ACC112 (cell line): ENCODE results near the gene TMEM35A.
"Not testable (repeated sequence)": the region's sequence is repeated elsewhere in the genome, so short reads cannot be mapped to it uniquely, and the experiment has no call there.

Experiments
- H2AFZ ChIP-seq: fragments of 200-600 bp; sonication (generic); one replicate; pipeline ENCODE4 v1.6.0; 2017; ENCODE audit warnings: antibody characterized with exemption, low read length; ENCODE audit not compliant: unreplicated experiment
- H3K27ac ChIP-seq: fragments of 200-600 bp; sonication (generic); 2 replicates; pipeline ENCODE4 v1.5.1; 2014; ENCODE audit warnings: low read depth, mild to moderate bottlenecking, antibody characterized with exemption, low read length, moderate library complexity
- H3K27me3 ChIP-seq: fragments of 200-600 bp; sonication (generic); 2 replicates; pipeline ENCODE4 v1.6.1; 2014; ENCODE audit warnings: mild to moderate bottlenecking, antibody characterized with exemption, low read length, moderate library complexity, mixed read lengths; ENCODE audit not compliant: insufficient read depth
- H3K36me3 ChIP-seq: fragments of 200-600 bp; sonication (generic); 2 replicates; pipeline ENCODE4 v1.6.1; 2016; ENCODE audit warnings: mild to moderate bottlenecking, antibody characterized with exemption, low read length, moderate library complexity, mixed read lengths; ENCODE audit not compliant: insufficient read depth
- H3K4me1 ChIP-seq: fragments of 200-600 bp; sonication (generic); one replicate; pipeline ENCODE4 v1.6.1; 2016; ENCODE audit warnings: low read length, mixed read lengths; ENCODE audit not compliant: insufficient read depth, unreplicated experiment, control insufficient read depth
- H3K4me3 ChIP-seq: fragments of 200-600 bp; sonication (generic); 2 replicates; pipeline ENCODE4 v1.5.1; 2014; ENCODE audit warnings: mild to moderate bottlenecking, low read depth, low read length
- H3K79me2 ChIP-seq: fragments of 200-600 bp; sonication (generic); one replicate; pipeline ENCODE4 v1.6.0; 2016; ENCODE audit warnings: low read length; ENCODE audit not compliant: control insufficient read depth, unreplicated experiment, insufficient read depth

TMEM35A gene

DNA sequence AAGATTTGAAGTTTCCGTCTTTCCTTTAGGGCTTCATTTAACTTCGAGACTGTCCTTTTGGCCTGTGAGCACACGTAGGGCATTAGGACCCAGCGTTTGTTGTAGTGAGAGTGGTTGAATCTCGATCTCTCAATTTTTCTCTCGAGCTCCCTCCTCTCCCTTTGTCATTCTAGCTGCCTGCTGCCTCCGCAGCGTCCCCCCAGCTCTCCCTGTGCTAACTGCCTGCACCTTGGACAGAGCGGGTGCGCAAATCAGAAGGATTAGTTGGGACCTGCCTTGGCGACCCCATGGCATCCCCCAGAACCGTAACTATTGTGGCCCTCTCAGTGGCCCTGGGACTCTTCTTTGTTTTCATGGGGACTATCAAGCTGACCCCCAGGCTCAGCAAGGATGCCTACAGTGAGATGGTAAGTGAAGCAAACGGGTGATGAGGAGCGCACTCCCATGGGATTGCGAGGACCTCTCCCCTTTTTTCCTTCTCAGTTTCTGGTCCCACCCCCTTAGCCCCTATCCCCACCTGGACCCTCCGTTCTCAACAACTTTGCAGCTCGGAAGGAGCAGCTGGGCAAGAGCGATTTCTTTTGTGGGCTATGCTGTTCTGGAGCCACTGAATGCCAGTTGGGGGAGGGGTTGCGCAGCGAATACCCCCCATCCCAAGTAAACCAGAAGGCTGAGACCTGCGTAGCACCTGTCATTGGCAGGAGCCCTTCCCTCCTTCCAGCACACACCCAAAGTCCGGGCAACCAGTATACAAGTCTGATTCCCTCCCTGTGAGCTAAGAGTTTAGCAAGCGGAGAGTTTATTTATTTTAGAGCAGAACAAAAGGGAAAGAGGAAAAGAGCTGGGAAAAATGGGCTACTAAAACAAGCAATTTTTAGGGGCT lies at the start of gene TMEM35A:
Gene TMEM35A (plus strand): TSS at position 164 of the 883 bp plus-strand sequence. CDS start 124 bp downstream, at position 288.
- Histone ChIP-seq H3K79me2 (no peaks in the 10 kb centered on the region), H3K4me3 (peak within 1 kb of the TSS; percentile 67), H3K36me3 (no peaks in the 10 kb centered on the region), H3K27ac (no peak within 1 kb of the TSS), H2AFZ (peak within 1 kb of the TSS; percentile 22), H3K27me3 (no peaks in the 10 kb centered on the region), H3K4me1 (peaks cover 2% of the 10 kb centered on the region)

DNA sequence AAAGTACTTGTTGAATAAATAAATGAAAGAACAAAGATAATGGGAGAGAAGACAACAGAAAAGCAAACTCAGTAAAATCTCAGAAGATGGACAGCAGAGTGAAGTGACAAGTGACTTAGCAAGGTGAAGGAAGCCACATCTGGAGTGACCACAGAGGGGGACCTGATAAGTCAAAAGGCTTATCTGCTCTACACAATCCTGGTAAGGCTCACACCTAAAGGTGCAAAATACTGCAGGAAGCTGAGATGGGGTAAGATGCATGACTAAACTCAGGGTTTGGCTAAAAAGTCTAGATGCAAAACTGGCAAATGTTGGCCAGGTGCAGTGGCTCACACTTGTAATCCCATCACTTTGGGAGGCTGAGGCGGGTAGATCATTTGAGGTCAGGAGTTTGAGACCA lies 49.0 kb upstream of the TMEM35A start:
- H3K36me3 ChIP-seq: no peaks in the 10 kb centered on the region

DNA sequence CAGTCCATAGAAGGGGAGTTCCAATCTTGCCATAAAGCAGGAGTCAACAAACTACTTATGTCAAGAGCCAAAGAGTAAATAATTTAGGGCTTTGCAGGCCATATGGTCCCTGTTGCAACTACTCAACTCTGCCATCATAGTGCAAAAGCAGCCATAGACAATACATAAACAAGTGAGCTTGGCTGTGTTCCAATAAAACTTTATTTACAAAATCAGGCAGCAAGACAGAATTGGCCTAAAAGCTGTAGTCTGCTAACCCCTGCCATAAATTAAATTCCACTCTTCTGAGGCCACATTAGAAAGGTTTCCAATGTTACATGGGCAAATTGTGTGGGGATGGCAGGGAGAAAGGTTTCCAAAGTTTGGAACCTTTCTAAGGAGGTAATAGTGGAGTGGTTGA lies 41.4 kb upstream of the TMEM35A start:
- Histone ChIP-seq H3K4me1 (no peaks in the 10 kb centered on the region), H3K27ac (no peak overlapping the region), H3K27me3 (no peaks in the 10 kb centered on the region), H3K79me2 (no peaks in the 10 kb centered on the region), H2AFZ (no peak overlapping the region), H3K36me3 (no peaks in the 10 kb centered on the region), H3K4me3 (no peak overlapping the region)

More for the DNA sequence above, 49.0 kb upstream of the TMEM35A start:
- Histone ChIP-seq H3K27me3 (no peaks in the 10 kb centered on the region), H3K4me3 (no peak overlapping the region), H3K27ac (no peak overlapping the region), H3K79me2 (no peaks in the 10 kb centered on the region), H3K4me1 (peaks cover 10% of the 10 kb centered on the region), H2AFZ (no peak overlapping the region)

GRCh38 chrX:101040197-101040596 lies 38.5 kb upstream of the TMEM35A start:
- Histone ChIP-seq H3K4me1 (no peaks in the 10 kb centered on the region), H3K27me3 (no peaks in the 10 kb centered on the region), H3K36me3 (no peaks in the 10 kb centered on the region), H3K27ac (no peak overlapping the region), H3K4me3 (no peak overlapping the region), H3K79me2 (no peaks in the 10 kb centered on the region), H2AFZ (no peak overlapping the region)

- Histone ChIP-seq H3K27me3 (no peaks in the 10 kb centered on the region), H3K4me1 (no peaks in the 10 kb centered on the region), H2AFZ (peak overlapping the region; percentile 91), H3K27ac (peak overlapping the region; percentile 76; the same call in 1 of the 2 replicates), H3K36me3 (no peaks in the 10 kb centered on the region), H3K4me3 (peak overlapping the region; percentile 86), H3K79me2 (peaks cover 5% of the 10 kb centered on the region)
These were observed 27.5 kb upstream of the TMEM35A start for GRCh38 chrX:101051153-101051548.

GRCh38 chrX:101051549-101052302 lies 27.0 kb upstream of the TMEM35A start, which contains the start of gene TRMT2B:
Gene TRMT2B, minus strand, starts transcription at chrX:101052111. Its CDS starts 9,822 bp downstream, at chrX:101042289.
- Histone ChIP-seq H3K4me3 (peak within 1 kb of the TSS; percentile 86), H3K27me3 (no peaks in the 10 kb centered on the region), H3K27ac (peak within 1 kb of the TSS; percentile 76), H3K36me3 (no peaks in the 10 kb centered on the region), H2AFZ (peak within 1 kb of the TSS; percentile 91), H3K4me1 (peaks cover 2% of the 10 kb centered on the region), H3K79me2 (peaks cover 5% of the 10 kb centered on the region)

GRCh38 chrX:101056551-101056950 lies 22.1 kb upstream of the TMEM35A start:
- H3K27ac ChIP-seq: peak overlapping the region; percentile 82
- H3K27me3 ChIP-seq, H3K4me1 ChIP-seq, H3K36me3 ChIP-seq, H3K79me2 ChIP-seq, H3K4me3 ChIP-seq, H2AFZ ChIP-seq: not testable (repeated sequence)

- peaks cover 8% of the 10 kb centered on the region for H3K4me1 ChIP-seq
- no peak overlapping the region for H3K4me3 ChIP-seq
- H3K27me3 ChIP-seq: no peaks in the 10 kb centered on the region
- no peaks in the 10 kb centered on the region for H3K36me3 ChIP-seq
- no peaks in the 10 kb centered on the region for H3K79me2 ChIP-seq
- H3K27ac ChIP-seq: peak overlapping the region; percentile 82
- no peak overlapping the region for H2AFZ ChIP-seq
These were observed 21.5 kb upstream of the TMEM35A start for GRCh38 chrX:101057093-101057714.

- Histone ChIP-seq H3K4me1 (peaks cover 3% of the 10 kb centered on the region), H2AFZ (peak overlapping the region; percentile 5), H3K4me3 (no peak overlapping the region), H3K36me3 (no peaks in the 10 kb centered on the region), H3K27me3 (no peaks in the 10 kb centered on the region), H3K79me2 (no peaks in the 10 kb centered on the region), H3K27ac (no peak overlapping the region)
These were observed 16.5 kb upstream of the TMEM35A start for GRCh38 chrX:101062176-101062575.

DNA sequence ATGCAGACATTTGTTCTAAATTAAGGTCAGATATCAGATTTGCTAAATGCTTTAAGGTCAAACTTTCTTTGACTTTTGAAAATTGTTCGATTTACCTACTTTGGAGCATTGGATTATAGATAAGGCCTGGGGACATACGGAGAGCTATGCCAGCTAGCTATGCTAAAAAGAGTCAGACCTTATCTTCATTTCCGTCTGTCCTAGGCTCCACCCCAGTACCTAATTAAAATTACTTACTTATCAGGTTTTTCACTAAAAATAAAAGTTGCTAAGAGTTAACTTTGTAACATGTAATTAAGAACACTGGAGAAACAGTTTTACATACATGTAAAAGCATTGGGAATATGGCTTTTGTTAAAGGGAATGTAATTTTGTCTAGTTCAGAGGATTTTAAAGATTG lies 7.1 kb upstream of the TMEM35A start:
- H3K36me3 ChIP-seq: no peaks in the 10 kb centered on the region
- no peaks in the 10 kb centered on the region for H3K4me1 ChIP-seq
- H3K27ac ChIP-seq: no peak overlapping the region
- no peak overlapping the region for H2AFZ ChIP-seq
- H3K27me3 ChIP-seq: no peaks in the 10 kb centered on the region
- H3K79me2 ChIP-seq: no peaks in the 10 kb centered on the region
- H3K4me3 ChIP-seq: no peak overlapping the region
